ENCODE data around the gene ABCC4. TPM values are rescaled to one million over a fixed set of nuclear protein-coding genes. Genes with fewer than 3 reads are reported as not detected.

The ABCC4 gene
- total RNA-seq, 2 experiments from 2014 or later: 9.6 to 11.8 TPM

DNA sequence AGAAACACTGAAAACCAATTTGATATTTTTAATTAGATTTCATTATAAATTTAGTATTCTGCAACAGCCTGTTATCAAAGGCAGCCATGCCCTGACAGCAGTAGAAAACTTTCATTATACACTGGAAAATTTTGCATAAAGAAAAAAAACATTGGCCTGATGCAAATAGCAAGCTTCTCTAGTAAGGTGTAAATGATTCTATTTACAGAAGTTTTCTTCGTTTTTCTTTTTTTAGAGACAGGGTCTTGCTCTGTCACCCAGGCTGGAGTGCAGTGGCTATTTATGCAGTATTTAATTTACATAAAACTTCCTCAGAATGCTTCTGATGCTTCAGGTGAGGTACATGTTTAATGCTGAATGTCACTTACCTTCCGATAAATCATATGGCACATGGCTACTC is 67.0 kb downstream of the ABCC4 start:
- ChIA-PET CTCF (interaction anchor here (0.6 kb wide), 1 partner anchor 642 kb away, joined by 3 read pairs; no protein-coding TSS in a partner anchor), POLR2A (no interaction called here)
- H3K4me3 Mint-ChIP-seq: no peak overlapping the region
- no peak for ATAC-seq
- intact Hi-C loops (cut with micrococcal nuclease): no loop called here
- H3K27me3 Mint-ChIP-seq: no peaks in the 10 kb centered on the region
- TF ChIP-seq CTCF (IDR thresholded peaks at IDR 0.05): no peak
- H3K9me3 Mint-ChIP-seq: no peaks in the 10 kb centered on the region
- no peak overlapping the region for H3K27ac Mint-ChIP-seq
- peaks cover 14% of the 10 kb centered on the region for H3K36me3 Mint-ChIP-seq (ENCODE audit: low read depth)
- H3K4me1 Mint-ChIP-seq (ENCODE audit: low read depth): peaks cover 14% of the 10 kb centered on the region
- DNase-seq: no peak

GRCh38 chr13:95233026-95233635 is 68.1 kb downstream of the ABCC4 start:
- Mint-ChIP-seq H3K4me1 (ENCODE audit: low read depth) (peaks cover 14% of the 10 kb centered on the region), H3K9me3 (no peaks in the 10 kb centered on the region), H3K36me3 (ENCODE audit: low read depth) (peaks cover 14% of the 10 kb centered on the region), H3K27ac (no peak overlapping the region), H3K4me3 (no peak overlapping the region), H3K27me3 (no peaks in the 10 kb centered on the region)
- ATAC-seq: no peak
- POLR2A ChIA-PET: no interaction called here
- TF ChIP-seq CTCF (IDR thresholded peaks at IDR 0.05): no peak
- intact Hi-C loops (cut with micrococcal nuclease): no loop called here
- DNase-seq: no peak
- CTCF ChIA-PET: no interaction called here

GRCh38 chr13:95231393-95231792 is 69.9 kb downstream of the ABCC4 start:
- no peaks in the 10 kb centered on the region for H3K27me3 Mint-ChIP-seq
- H3K36me3 Mint-ChIP-seq (ENCODE audit: low read depth): peaks cover 7% of the 10 kb centered on the region
- H3K4me3 Mint-ChIP-seq: no peak overlapping the region
- no peaks in the 10 kb centered on the region for H3K9me3 Mint-ChIP-seq
- CTCF ChIA-PET: no interaction called here
- intact Hi-C loops (cut with micrococcal nuclease): no loop called here
- ATAC-seq (no peak), DNase-seq (no peak)
- no peak for TF ChIP-seq CTCF (IDR thresholded peaks at IDR 0.05)
- H3K4me1 Mint-ChIP-seq (ENCODE audit: low read depth): peaks cover 17% of the 10 kb centered on the region
- POLR2A ChIA-PET: no interaction called here
- H3K27ac Mint-ChIP-seq: no peak overlapping the region

- Mint-ChIP-seq H3K4me1 (ENCODE audit: low read depth) (peaks cover 7% of the 10 kb centered on the region), H3K27me3 (no peaks in the 10 kb centered on the region), H3K36me3 (ENCODE audit: low read depth) (peaks cover 3% of the 10 kb centered on the region), H3K27ac (no peak overlapping the region), H3K4me3 (no peak overlapping the region), H3K9me3 (no peaks in the 10 kb centered on the region)
- CTCF ChIA-PET: interaction anchor here (0.6 to 1.6 kb wide), 5 partner anchors 15 to 174 kb away, joined by 3 to 5 read pairs (median 3); no protein-coding TSS in a partner anchor
- POLR2A ChIA-PET: no interaction called here
- ATAC-seq (no peak), DNase-seq (no peak)
- no peak for TF ChIP-seq CTCF (IDR thresholded peaks at IDR 0.05)
- intact Hi-C loops (cut with micrococcal nuclease): no loop called here
Measured at GRCh38 chr13:95229855-95230254, 71.4 kb downstream of the ABCC4 start.

- TF ChIP-seq CTCF (IDR thresholded peaks at IDR 0.05): no peak
- intact Hi-C loops (cut with micrococcal nuclease): no loop called here
- Mint-ChIP-seq H3K27ac (no peak overlapping the region), H3K9me3 (no peaks in the 10 kb centered on the region), H3K4me3 (no peak overlapping the region), H3K27me3 (no peaks in the 10 kb centered on the region), H3K4me1 (ENCODE audit: low read depth) (peaks cover 7% of the 10 kb centered on the region), H3K36me3 (ENCODE audit: low read depth) (peaks cover 3% of the 10 kb centered on the region)
- DNase-seq (no peak), ATAC-seq (no peak)
- POLR2A ChIA-PET: no interaction called here
- CTCF ChIA-PET: no interaction called here
Measured at GRCh38 chr13:95228130-95228529, 73.1 kb downstream of the ABCC4 start.

Measured in activated CD8-positive, alpha-beta T cell treated with anti-CD3 and anti-CD28 coated beads for 36 hours (primary cell).